RPMI7951 (cell line): Measurements from ENCODE around the gene SUCO. TPM values are rescaled to one million over a fixed set of nuclear protein-coding genes. Genes with fewer than 3 reads are reported as not detected.
A peak's percentile ranks its signal among the peaks of the same experiment; 100 is the strongest.

Source experiments
- DNase-seq: peaks from one replicate; pipeline ENCODE4 v3.0.0-alpha.2; 2012; ENCODE audit warnings: low read depth
- total RNA-seq: library from RNA; depleted of rRNA; stranded (reverse); fragments of >200 nt; shearing (Covaris generic); gene quantifications from 2 replicates; pipeline ENCODE4 v1.2.3, GENCODE V29; 2014

The SUCO gene
- total RNA-seq, 1 experiment from 2014 or later: 23.4 TPM

- DNase-seq: no peak
Observed at GRCh38 chr1:172515436-172515835, 17.5 kb upstream of the SUCO start.

- no peak for DNase-seq
Observed at GRCh38 chr1:172515927-172516326, 17.0 kb upstream of the SUCO start.

- no peak for DNase-seq
Observed at GRCh38 chr1:172517081-172517480, 15.9 kb upstream of the SUCO start.

GRCh38 chr1:172517545-172517944, 15.4 kb upstream of the SUCO start:
- no peak for DNase-seq

GRCh38 chr1:172529304-172529703, 3.6 kb upstream of the SUCO start:
- DNase-seq: no peak

GRCh38 chr1:172530000-172530399, 3.0 kb upstream of the SUCO start:
- DNase-seq: no peak

GRCh38 chr1:172531412-172532182, 1.4 kb upstream of the SUCO start:
- no peak for DNase-seq

GRCh38 chr1:172532183-172532699, 709 bp upstream of the SUCO start:
- DNase-seq: peak; percentile 98

GRCh38 chr1:172533513-172534151, 682 bp downstream of the SUCO start:
- peak; percentile 27 for DNase-seq

DNA sequence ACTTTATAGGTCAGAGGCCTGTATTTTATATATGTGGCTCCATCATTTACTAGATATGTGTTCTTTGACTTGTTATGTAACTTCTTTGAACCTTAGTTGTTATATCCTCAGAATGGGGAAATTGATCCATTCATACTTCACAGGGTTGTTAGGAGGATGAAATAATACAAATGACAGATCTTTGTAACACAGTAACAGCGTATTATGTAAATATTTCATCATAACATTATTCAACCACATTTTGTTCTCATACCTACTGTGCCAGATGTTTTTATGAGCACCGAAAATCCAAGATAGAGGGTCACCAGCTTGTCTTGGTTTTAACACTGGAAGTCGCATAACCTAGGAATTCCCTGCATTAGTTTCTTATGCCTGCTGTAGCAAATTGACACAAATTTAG, 3.3 kb downstream of the SUCO start:
- DNase-seq: no peak

GRCh38 chr1:172537366-172537765, 4.4 kb downstream of the SUCO start:
- no peak for DNase-seq

DNA sequence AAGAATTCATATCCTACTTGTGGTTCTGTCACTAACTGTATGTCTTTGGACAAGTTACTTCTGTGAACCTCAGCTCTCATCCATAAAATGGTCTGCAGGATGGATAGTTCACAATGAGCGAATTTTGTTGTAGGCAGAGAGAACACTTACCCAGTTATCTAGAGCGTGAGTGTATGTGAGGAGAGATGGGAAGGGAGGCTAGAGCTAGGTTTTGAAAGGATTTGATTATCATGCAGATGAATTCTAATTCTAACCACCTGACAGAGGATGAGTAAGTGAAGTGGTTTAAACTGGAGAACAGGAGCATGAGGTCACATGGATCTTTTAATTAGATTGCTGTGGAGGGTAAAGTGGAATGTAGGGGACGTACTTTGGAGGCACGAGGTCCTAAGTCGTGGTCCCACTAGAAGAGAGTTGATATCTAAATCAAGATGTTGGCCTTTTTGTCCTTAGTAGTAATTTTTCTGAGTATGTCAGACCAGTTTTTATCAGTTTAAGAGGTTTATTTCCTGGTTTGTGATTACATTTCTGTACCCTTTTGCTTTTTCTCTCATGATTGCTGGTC, 5.0 kb downstream of the SUCO start:
- peak; percentile 10 for DNase-seq

GRCh38 chr1:172540635-172541034, 7.7 kb downstream of the SUCO start:
- no peak for DNase-seq

- no peak for DNase-seq
Observed at GRCh38 chr1:172544481-172545104, 11.6 kb downstream of the SUCO start.

DNA sequence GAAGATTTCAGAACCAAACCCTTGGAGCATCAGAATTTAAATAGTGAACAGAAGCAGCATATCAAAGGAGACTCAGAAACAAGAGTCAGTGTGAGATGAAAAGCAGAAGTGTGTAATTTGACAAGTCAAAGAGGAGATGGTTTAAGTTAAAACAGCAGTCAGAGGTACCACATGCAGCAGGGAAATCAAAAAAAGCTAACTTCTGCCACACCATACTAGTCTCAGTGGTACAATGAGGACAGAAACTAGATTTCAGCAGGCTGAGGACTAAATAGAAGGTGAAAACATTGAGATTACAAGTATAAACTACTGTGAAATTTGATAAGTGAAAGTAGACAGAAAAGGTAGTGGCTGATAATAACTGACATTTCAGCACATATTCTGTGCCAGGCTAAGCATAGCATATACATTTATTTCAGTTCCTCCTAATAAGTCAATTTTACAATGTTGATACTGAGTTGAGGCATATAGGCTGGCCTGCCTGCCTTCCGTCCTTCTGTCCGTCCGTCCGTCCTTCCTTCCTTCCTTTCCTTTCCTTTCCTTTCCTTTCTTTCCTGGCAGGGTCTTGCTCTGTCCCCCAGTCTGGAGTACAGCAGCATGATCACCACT, 12.6 kb downstream of the SUCO start:
- no peak for DNase-seq

DNA sequence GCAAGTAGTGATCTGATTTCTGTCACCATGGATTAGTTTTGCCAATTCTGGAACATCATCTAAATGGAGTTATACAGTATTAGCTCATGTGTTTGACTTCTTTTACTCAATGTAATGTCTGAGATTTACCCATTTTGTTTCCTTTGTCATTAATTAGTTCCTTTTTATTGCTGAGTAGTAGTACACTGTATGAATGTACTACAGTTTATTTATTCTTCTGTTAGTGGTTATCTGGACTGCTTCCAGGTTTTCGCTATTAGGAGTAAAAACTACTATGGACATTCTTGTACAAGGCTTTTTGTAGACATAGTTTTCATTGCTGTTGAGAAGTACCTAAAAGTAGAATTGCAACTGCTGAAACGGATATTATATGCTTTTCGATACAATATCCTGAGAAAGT, 14.1 kb downstream of the SUCO start:
- DNase-seq: no peak

GRCh38 chr1:172549621-172550280, 16.8 kb downstream of the SUCO start:
- no peak for DNase-seq

- DNase-seq: no peak
Observed at GRCh38 chr1:172551279-172551678, 18.3 kb downstream of the SUCO start.

DNA sequence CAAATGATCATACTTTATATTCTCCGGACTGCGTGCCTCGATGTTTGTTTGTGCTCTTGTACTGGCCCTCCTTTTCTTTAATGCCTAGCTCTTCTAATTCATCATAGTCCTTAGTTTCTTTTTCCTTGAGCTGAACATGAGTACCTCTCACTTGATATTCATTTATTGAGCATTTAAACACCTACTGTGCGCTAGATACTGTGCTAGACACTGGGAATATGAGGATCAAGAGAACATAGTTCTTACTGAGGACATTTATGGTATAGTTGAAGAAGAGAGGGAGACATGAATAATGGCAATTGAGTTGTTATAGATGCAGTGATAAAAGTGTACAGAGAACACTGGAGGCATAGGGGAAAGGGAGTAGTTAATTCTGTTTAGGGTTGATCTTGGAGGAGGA, 22.0 kb downstream of the SUCO start:
- no peak for DNase-seq

DNA sequence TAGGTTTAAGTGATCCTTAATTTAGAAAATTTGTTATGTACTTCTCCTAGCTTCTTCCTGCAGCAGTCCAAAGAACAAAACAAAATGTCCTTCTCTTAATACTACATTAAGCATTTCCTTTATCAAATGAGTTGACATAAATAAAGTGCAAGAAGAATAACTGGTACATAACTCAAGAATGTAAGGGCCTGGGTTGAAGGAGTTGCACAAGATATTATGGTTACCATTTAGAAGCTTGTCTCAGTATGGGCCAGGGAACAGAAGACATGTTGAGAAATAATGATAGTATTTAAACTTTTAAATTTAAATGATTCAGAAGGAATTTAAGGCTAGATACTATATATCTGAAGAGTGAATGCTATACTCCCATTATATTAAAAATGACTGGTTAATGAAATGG, 23.5 kb downstream of the SUCO start:
- DNase-seq: no peak

- DNase-seq: no peak
Observed at GRCh38 chr1:172557270-172557669, 24.3 kb downstream of the SUCO start.
